Stimulated activated naive CD4-positive, alpha-beta T cell (primary cell): ENCODE data around the gene IL1R1.

Experiments
- DNase-seq, 6 experiments: peaks; one replicate each; lab custom pipeline; 2025; lab: John Stamatoyannopoulos, UW

Gene IL1R1

DNA sequence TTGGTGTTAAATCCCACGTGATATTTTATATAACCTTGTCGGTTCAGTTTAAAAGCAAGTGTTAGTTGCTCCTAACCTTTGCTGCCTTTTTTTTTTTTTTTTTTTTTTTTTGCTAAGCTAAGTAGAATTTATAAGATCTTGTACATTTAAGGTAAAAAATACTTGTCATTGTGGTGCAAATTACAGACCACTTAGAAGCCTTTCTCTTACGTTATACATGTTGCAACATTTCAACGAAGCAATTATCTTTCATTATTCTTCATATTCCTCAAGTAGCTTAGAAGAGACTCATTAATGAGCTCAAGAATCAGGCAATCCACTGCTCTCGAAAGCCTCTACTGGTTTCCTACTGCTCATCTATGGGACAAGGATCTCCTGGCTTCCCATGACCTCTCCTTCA, 29.4 kb downstream of the IL1R1 start:
- no peak for DNase-seq

DNA sequence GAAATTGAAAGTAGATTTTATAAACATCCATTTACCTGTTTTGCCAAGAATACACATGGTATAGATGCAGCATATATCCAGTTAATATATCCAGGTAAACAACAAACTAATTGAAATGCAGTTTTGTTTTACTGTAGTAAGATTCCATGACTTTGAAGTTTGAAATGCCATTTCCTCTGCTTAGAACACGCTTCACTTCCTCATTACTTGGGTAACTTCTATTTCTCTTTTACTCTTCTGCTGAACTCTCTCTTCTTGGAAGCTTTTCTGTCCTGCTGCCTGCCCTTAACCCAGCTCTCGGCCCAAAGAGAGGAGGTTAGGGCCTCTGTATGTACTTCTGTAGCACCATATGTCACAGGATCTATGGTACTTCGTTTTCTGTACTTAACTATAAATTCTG, 30.2 kb downstream of the IL1R1 start:
- DNase-seq = no peak

DNA sequence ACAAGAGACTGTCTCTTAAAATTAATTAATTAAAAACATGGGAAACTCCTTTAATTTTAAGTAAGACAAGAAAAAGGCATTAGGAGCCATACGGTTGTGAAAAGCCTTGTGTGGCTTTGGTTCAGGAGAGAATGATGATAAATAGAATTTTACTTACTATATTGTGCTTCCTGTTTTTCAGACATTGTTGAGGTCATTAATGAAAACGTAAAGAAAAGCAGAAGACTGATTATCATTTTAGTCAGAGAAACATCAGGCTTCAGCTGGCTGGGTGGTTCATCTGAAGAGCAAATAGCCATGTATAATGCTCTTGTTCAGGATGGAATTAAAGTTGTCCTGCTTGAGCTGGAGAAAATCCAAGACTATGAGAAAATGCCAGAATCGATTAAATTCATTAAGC, 33.6 kb downstream of the IL1R1 start:
- no peak for DNase-seq

DNA sequence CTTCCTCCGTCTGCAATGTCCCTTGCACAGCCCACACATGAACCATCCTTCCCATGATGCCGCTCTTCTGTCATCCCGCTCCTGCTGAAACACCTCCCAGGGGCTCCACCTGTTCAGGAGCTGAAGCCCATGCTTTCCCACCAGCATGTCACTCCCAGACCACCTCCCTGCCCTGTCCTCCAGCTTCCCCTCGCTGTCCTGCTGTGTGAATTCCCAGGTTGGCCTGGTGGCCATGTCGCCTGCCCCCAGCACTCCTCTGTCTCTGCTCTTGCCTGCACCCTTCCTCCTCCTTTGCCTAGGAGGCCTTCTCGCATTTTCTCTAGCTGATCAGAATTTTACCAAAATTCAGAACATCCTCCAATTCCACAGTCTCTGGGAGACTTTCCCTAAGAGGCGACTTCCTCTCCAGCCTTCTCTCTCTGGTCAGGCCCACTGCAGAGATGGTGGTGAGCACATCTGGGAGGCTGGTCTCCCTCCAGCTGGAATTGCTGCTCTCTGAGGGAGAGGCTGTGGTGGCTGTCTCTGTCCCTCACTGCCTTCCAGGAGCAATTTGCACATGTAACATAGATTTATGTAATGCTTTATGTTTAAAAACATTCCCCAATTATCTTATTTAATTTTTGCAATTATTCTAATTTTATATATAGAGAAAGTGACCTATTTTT, 35.4 kb downstream of the IL1R1 start:
- DNase-seq = no peak

DNA sequence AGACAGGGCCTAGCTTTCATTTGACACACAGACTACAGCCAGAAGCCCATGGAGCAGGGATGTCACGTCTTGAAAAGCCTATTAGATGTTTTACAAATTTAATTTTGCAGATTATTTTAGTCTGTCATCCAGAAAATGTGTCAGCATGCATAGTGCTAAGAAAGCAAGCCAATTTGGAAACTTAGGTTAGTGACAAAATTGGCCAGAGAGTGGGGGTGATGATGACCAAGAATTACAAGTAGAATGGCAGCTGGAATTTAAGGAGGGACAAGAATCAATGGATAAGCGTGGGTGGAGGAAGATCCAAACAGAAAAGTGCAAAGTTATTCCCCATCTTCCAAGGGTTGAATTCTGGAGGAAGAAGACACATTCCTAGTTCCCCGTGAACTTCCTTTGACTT, 36.5 kb downstream of the IL1R1 start:
- no peak for DNase-seq

DNA sequence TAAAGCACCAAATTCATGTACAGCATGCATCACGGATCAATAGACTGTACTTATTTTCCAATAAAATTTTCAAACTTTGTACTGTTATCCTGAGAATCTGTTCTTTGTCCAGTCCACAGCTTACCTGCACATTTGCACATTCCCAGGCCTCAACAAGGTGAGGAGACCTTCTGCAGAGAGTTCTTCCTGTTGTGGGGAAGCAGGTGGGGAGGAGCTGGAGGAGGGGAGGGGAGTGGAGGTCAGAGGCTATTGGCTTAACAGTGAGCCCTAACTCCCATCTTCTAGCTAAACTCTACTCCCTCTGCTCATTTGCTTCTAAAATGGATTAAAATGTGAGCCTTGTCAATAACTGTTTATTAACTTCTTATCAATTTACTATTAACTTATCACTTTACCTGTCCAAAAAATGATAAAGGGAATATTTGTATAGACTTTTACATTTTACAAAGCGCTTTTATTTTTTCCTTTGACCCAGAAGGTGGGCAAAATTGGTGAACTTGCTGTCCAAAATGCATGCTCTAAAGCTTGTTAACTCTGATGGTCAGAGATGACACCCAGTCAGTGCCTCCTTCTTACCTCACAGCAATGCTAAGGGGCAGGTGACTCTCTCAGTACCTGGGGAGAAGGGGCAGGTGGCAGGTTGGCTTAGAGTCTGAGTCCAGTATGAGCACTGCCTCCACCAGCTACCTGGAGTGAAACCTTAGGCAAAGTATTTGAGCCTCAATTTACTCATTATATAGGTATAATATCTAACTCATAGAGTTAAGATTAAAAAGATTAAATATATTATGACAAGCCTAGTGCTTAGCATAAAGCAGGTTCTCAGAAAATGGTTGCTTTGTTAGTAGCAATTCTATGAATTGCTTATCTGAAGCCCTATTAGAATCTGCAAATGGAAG, 37.5 kb downstream of the IL1R1 start:
- DNase-seq = no peak

DNA sequence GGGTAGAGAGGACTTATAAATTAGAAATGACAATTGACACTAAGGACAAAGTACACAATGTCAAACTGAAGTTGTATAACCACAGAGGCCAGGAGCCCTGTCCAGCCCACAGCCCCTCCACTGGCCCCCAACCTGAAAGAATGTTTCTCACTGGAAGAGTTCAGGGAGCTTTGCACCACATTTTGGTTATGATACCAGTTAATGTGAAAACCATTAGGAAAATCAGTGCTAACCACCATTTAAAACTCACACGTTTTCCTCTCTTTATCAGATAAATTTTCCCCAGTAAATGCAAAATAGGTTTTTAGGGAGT, 38.1 kb downstream of the IL1R1 start:
- no peak for DNase-seq

DNA sequence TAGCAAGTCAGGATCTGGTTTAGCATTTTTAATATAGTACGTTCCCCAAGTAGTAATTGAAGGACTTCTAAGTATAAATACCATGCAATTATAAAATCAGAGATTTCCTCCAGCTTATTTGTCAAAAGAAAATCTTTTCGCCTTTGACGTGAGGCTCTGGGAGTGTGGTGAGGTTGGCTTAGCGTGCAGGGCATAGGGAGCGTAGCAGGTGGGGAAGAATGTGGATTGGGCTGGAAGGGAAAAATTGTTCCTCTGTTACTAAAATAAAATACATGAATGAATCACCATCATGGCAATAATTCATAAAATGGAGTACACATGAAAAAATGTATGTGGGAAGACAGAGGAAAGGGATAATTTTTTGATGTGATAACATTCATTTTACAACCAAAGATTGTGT, 38.8 kb downstream of the IL1R1 start:
- DNase-seq = no peak

DNA sequence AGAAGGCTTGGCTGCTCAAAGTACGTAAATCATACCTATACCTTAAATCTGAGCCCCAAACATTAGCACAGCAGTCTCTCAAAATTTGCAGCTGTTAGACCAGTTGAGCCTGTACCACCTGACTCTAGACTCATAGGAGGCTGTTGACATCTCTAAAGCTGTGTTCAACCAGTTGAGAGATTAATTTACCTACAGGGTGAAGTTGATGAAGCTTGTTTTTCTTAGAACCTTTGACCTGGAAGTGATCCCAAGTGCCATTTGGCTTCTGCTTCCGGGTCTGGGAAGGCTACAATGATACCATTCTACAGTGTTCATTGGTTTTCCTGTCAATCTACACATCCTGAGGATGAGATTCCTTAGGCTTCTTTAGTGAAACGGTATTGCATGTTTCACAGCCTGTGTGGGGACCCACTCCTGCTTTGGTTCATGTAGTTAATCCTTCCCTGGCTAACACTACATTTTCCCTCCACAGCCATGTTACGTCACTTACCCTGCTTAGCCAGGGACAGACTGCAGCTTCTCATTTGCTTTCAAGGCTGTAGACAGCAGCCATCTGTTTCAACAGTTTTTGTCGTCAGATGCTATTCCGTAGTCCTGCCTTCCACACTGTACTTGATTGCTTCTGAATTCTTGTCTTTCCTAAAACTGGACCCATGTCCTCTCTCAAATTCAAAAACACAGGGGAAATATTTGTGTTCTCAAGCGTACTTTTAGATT, 39.5 kb downstream of the IL1R1 start:
- DNase-seq = no peak

DNA sequence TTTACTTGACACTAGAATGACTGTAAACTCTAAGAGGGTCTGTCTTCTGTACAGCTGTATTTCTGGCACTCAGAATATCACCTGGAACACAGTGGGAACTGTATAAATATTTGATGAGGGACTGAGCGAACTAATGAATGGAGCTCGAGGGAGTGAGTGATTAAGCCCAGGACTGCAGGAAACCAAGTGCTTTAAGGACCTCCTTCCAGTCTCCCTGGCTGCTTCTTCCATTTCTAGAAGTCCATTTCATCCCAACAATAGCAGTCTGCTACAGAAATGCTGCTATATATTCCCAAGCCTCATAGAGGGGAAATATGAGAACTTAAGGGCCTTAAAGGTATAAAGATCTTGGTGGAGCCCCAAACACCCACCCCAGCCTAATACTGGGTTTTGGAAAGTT, 41.5 kb downstream of the IL1R1 start:
- DNase-seq = no peak

DNA sequence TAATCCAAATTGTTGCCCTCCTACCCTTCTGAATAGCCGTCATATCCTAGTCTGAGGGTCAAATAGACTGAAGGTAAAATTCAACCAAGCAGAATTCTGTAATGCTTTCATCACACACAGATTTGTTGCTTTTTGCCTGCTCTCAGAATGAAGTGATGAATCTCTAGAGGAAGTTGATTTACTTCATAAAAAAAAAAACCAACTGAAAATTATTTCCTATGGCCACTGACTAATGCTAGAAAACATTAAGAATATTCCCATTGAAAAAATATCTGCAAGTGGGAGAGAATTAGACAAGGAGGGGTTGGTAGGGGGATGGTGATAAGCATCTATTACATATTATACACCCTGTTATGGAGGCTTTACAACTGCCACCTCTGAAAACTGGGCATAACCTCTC, 42.0 kb downstream of the IL1R1 start:
- no peak for DNase-seq

DNA sequence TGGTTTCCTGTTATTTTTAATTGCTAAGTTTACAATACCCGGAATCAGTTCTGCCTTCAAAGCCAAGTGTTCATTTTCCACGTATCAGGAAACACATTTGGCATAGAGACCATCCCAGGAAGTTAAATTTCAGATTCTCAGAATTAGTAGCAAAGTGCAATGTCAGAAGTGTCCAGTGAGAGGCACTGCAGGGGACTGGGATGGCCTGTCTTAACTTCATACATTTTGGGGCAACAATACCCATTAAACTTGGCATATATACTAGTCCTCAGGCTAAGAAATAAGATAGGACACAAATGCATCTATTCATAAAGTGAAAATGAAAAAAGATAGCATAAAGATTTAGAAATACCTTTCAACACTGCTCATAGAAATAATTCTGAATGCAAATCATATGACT, 42.8 kb downstream of the IL1R1 start:
- DNase-seq = no peak

DNA sequence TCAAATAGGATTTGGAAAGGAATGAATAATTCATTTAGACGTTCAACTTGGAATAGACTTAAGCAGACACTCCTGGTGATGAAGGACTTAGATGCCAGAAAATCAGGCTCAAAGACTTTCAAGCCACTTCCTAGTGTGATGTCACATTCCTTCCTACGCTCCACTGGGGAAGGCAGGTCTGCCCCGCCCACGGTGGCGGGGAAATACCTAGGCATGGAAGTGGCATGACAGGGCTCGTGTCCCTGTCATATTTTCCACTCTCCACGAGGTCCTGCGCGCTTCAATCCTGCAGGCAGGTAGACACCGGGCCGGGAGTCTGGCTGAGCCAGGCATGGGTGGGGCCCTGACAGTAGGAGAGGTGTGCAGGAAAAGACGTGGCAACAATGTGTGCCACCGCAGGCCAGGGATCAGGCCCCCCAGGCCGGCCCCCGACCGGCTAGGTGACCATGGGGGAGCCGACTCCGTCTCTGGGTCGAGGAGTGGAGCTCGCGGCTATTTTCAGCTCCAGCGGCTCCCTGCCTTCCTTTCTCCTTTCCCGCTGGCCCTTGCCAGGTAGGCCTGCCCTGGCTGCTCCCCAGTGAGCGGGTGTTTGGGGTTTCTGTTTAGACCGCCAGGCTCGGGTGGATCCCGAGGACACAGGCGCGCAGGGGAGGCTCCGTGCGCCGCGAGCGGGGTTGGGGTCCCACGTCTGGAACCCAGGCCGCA, 44.4 kb downstream of the IL1R1 start, which contains the start of gene IL1RL2:
TSS of gene IL1RL2 (plus strand) at position 233 of the 705 bp plus-strand sequence. CDS start 845 bp downstream, outside the sequence.
- DNase-seq = no peak

DNA sequence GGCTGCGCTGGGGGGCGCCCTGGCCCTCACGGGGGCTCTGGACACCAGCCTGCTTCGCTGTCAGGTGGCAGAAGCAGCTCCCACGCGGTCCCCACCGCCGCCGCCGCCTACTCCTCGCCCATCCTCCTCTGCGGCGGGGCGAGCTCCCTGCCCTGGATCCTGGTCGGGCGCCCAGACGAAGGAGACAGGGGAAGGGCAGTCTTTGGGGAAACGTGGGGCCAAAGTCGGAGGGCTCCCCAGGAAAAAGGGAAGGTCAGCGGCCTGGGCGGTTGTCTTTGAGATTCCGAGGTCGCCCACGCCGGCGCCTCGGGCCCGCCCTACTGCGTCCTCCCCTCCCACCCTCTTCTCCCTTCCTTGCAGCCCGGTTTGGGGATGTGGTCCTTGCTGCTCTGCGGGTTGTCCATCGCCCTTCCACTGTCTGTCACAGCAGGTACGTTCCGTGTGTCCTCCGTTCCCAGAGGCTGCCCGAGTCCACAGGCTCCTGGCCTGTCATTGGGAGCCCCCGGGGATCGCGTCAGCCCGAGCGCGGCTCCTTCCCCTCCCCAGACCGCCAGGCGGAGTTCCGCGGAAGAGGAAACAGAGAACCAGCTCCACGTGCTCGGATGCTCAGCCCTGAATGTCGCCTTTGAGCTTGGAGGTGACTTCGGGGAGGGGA, 45.1 kb downstream of the IL1R1 start:
- peak in 2 of 6 experiments; percentile 16 to 32 for DNase-seq

DNA sequence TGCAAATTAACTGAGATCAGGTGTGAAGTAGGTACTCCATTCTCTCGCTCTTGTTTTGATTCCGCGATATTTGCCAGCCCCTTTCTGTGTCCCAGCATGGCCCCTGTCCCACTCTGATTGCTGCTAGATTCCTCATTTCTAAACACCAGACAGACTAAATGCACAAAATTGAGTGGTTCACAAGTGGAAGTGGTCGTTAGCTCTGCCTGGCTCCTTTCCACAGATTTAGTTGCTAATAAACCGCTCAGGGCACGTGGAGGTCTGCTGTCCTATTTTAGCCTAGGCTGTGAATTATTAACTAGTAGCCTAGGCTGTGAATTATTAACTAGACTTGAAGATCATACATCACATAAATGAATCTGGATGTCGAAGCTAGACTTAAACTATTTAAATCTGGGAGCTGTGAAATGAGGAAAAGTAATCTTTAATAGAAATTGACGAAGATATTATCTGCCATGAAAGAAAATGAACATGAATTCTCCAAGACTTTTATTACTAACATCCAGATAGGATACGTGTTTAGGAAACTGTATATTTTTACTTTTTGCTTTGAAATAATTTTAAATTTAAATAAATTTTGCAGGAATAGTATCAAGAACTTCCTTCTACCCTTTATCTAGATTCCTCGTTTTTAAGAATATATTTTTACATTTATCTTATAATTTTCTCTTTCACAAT, 48.0 kb downstream of the IL1R1 start:
- DNase-seq = no peak

DNA sequence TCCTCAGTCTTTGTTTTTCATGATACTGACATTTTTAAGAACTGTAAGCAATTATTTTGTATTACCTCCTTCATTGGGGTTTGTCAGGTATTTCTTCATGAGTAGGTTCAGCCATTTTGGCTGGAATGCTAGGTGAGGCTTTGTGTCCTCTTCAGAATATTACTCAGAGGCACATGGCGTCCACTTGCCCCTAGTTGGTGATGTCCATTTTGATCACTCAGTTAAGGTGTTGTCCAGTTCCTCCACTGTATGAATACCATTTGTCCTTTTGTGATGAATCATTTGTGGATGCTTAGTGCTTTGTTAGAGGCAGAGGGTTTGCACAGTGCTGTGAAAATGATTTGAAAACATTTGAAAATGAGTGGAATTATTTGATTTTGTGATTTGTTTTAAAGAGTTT, 49.0 kb downstream of the IL1R1 start:
- DNase-seq = no peak

DNA sequence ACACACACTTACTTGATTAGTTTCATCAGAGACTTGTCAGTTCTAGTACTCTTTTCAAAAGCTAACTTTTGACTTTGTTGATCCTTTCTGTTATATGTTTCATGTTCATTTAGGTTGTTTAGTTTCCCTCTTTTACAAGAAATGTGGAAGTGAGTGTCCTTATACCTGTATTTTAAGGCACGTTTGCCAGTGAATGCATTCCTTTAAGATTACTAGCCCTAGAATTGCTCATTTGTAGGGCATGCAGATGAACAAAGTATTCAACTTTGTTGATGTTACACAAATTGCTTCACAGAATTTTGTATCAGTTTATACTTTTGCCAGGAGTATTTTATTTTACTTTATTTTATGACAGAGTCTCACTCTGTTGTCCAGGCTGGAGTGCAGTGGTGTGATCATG, 50.5 kb downstream of the IL1R1 start:
- DNase-seq = no peak

DNA sequence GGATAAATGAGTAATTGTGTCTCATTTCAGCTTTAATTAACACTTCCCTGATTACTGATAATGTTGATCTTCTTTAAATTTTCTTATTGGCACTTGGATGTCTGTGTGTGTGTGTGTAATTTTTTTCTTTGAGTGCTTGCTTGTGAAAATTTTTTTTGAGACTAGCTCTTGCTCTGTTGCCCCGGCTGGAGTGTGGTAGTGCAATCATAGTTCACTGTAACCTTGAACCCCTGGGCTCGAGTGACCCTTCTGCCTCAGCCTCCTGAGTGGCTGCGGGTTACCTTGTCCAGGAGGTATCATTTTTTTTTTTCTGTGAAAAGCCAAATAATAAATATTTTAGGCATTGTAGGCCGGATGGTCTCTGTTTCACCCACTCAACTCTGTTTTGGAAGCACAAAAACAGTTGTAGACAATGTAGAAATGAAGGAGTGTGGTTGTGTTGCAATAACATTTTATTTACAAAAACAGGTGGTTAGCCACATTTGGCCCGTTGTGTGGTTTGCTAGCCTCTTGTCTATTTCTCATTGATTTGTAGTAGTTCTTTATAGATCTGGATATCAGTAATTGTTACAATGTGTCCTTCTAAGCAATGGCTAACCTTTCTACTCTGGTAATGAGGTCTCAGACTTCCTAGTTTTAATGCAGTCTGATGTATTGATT, 52.2 kb downstream of the IL1R1 start:
- no peak for DNase-seq

DNA sequence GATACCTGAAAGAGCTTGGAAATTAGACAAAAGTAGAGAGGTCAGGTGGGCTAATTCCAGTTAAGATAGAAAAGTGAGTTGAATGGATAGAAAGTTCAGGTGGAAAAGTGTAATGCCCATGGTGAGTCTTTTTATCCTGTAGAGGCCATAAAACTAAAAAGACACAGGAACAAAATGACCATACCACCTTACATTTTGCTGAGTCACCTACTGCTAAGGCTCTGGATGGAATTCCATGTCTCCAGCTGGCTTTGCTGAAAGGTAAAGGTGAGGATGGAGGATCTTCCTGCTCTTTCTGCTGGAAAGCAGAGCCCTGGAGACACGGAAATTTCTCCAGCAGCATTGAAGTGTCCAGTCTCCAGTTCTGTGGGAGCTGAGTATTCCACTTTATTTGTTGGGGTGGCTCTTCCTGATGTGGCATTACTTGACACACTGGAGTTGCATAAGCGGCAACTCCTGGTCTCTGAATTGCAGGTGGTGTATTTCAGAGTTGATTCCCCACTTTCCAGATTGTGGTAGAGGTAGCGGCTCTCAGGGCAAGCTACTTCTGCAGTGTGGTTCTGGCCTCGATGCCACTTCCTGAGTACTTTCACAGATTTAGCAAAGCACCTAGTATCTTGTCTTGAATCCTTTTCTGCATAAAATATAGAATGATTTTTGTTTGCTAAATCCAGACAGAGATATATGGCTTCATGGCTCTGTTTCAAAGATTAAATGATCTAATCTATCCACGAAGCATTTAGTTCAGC, 55.0 kb downstream of the IL1R1 start:
- DNase-seq = no peak

DNA sequence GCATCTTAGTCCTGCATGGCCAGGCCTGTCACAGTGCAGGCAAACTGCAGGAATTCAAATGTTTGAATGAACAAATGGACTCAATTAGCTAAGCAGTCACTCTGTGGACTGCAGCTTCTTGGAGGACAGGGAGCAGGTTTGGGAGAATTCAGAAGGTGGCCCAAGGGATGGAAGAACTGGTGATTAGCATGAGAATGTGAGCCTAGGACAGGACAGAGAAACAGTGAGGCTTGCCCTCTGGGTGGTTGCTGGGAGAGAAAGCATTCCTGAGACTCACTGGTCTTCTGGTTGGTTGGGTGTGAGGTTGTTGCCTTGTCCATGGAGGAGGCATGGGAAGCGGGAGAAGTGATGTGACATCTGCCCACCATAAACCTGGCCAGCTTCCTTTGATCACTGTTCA, 58.0 kb downstream of the IL1R1 start:
- no peak for DNase-seq
